Measurements from ENCODE around the gene GSTT2.

- TF ChIP-seq, protein P1, sequence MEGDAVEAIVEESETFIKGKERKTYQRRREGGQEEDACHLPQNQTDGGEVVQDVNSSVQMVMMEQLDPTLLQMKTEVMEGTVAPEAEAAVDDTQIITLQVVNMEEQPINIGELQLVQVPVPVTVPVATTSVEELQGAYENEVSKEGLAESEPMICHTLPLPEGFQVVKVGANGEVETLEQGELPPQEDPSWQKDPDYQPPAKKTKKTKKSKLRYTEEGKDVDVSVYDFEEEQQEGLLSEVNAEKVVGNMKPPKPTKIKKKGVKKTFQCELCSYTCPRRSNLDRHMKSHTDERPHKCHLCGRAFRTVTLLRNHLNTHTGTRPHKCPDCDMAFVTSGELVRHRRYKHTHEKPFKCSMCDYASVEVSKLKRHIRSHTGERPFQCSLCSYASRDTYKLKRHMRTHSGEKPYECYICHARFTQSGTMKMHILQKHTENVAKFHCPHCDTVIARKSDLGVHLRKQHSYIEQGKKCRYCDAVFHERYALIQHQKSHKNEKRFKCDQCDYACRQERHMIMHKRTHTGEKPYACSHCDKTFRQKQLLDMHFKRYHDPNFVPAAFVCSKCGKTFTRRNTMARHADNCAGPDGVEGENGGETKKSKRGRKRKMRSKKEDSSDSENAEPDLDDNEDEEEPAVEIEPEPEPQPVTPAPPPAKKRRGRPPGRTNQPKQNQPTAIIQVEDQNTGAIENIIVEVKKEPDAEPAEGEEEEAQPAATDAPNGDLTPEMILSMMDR (IDR thresholded peaks at IDR 0.05) = no peak
- TF ChIP-seq POLR2A (IDR thresholded peaks at IDR 0.05) (no peak), EP300 (IDR thresholded peaks at IDR 0.05) (no peak)
These were observed 28.7 kb downstream of the GSTT2 start for GRCh38 chr22:24008381-24009226.
